NCI-H524 (cell line): Measurements from ENCODE around the gene SRD5A1.

ENCODE experiments used
- DNase-seq, 2 experiments: peaks; one replicate each; lab custom pipeline; 2025; lab: John Stamatoyannopoulos, UW

SRD5A1 gene

GRCh38 chr5:6604341-6604740 lies 28.9 kb upstream of the SRD5A1 start:
- DNase-seq = no peak

- no peak for DNase-seq
Observed at GRCh38 chr5:6604946-6605345, 28.3 kb upstream of the SRD5A1 start.

DNA sequence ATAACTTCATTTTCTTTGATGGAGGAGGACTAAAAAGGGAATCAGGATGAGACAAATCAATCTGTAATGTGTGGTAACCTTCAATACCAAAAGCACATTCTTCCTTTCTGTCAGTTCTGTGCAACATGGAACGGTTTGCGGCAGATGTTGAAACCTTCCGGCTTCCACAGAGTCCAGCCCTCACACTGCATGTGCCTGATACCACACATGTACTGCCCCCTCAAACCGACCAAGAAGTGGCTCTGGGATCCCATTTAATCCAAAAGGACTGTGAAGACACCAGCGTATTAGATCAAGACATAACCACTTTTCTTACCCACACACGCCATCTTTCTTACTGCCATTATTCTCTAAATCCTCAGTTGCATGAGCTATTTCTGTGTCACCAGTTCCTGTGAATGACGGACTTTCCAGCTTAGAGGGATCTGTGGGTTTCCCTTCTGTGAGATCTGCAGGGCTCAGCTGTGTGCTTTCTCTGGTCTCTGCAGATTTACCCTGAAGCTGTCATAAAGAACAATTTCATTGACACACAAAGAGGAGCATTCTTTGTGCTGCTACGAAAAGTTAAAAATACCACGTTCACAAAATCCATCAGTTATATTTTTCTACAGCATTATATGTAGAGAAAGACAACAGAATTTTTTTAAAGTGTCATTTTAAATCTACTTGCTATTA lies 26.2 kb upstream of the SRD5A1 start:
- DNase-seq = no peak

DNA sequence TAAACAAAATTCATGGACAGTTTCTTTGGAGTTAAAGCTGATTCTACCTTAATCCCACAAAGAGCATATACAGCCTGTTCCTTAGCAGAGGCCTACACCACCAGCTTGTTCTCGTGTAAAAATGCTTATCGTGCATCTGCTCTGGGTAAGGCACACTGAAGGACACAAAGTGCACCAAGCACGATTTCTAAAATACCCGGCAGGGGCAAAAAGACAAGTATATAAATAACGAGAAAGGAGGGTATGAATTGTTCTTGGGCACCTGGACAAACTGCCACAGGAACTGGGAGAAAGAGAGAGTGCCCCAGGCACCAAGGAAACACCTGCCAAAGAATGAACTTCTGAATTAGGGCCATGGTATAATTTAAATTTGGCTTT lies 25.7 kb upstream of the SRD5A1 start:
- no peak for DNase-seq

DNA sequence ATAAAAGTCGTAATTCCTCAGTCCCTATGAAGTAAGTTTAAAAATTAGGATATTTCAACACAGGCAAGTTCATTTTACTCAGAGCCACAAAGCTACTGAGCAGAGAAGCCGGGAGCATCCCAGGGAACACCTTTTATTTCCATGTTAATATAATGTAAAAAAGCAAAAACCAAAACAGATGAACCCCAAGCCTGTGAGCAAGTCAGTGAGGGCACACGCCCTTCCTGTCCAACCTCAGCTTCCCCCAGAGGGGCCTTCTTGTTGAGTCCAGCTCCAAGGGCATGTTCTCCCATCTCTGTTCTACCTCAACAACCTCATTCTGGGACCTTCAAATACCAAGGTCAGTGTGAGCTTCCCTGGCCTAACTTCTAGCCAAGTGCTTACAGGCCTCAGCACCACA lies 25.2 kb upstream of the SRD5A1 start:
- DNase-seq = no peak

DNA sequence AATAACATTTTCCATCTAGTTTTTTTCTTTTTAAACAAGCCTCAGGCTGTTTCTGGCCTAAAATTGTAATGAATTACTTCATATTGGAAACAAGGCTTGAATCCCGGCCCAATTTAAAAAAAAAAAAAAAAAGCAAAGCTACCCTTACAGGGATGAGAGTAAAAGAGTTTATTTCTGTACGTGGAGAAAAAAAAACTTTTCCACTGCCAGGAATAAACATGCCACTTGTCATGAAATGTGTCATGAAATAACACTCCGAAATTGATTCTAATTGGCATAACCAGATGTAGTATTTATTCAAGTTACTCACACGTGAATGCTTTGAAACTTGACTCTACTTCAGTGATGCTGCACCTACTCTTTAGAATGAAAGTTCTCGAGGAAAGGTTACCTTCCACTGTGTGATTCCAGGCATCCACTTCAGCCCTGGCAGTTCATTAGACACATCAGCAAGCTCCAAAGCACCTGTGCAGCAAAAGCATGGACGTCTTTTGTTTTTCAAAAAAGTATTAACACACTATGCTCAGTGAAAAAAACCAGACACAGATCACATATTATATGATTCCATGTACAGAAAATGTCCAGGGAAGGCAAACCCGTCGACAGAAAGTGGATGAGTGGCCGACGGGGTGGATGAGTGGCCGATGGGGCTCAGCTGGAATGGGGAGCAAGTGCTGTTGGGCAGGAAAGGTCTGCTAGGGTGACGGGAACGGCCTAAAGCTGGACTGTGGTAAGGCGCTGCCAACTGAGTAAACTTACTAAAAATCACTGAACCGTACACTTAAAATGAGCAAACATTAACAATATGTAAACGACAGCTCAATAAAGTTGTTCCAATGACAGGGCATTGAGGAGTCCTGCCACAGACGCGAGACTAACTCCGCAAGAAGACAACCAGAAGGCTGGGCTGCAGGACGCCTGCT lies 21.6 kb upstream of the SRD5A1 start:
- DNase-seq = no peak

GRCh38 chr5:6615034-6615815 lies 18.0 kb upstream of the SRD5A1 start:
- no peak for DNase-seq

DNA sequence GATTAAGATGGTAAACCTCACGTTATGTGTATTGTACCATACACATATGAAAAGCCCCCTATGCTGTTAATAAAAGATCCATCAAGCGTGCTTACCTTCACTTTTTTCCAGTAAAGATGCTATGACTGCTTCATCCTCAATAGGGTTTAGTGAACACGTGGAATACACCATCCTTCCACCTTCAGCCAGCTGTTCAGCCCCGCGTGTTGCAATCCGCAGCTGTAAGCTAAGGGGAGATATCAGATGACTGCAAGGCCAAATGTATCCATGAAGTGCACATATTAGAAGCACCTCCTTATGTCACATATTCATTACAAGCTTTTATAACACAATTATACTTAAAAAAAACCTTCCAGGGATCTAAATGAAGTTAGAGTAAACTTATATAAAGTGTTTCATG lies 16.6 kb upstream of the SRD5A1 start:
- DNase-seq = peak in 1 of 2 experiments; percentile 34

GRCh38 chr5:6623228-6623627 lies 10.0 kb upstream of the SRD5A1 start:
- DNase-seq = no peak

DNA sequence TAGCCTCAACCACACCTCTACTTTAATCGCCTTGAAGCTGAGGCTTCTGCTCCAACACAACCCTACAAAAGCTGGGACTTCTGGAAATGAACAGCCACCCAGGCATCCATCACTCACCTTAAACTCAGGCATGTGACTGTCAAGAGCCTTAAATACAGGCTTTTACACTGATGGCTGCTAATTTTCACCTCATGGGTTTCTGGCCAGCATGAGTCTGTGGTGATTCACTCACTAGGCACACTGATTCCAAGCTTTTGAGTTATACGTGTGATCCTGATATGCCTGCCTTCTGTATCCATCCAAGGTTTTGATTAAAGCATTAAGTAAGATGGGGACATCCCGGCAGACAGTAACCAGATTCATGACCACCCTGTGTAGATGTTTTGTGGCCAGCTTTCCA lies 9.3 kb upstream of the SRD5A1 start:
- no peak for DNase-seq

GRCh38 chr5:6626508-6626907 lies 6.7 kb upstream of the SRD5A1 start:
- no peak for DNase-seq

DNA sequence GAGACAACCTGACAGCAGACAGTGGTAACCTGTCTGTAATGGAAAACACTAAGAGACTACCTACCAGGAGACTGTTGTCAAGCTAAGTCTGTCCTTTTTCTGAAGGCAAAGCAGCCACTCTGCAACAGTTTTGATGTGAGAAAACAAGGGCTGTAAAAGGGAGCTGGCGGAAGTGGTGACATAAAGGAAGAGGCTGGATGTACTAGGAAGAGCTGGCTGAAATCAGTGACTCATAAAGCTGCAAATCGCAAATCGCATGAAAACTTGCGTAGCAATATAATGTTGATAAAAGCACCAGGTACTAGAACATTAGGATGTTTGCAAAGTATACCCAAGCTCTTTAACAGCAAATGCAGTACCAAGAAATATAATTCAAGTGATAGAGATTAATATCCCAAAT lies 1.8 kb upstream of the SRD5A1 start:
- no peak for DNase-seq

GRCh38 chr5:6632324-6632887 lies 834 bp upstream of the SRD5A1 start:
- peak; percentile 37 to 39 for DNase-seq

GRCh38 chr5:6633469-6634245 lies 417 bp downstream of the SRD5A1 start:
- peak; percentile 58 to 74 for DNase-seq

DNA sequence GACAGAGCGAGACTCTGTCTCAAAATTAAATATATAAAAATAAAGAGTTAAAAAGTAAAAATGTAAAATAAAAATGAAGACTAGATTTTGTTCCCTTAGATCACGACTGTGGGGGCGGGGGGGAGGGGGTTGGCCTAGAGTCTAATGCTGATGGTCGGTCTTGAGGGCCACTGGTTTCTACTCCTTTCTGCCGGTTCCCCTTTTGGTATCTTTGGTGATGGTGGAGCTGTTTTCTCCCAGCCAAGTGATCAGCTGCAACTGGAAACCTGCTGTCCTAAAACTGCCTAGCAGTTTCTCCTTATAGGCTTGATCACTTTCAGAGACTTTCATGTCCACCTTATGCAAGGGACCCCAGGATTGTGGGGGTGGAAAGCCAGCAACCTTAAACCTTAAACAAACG lies 1.1 kb downstream of the SRD5A1 start:
- peak; percentile 6 to 17 for DNase-seq

- no peak for DNase-seq
Observed at GRCh38 chr5:6634788-6635430, 1.7 kb downstream of the SRD5A1 start.

DNA sequence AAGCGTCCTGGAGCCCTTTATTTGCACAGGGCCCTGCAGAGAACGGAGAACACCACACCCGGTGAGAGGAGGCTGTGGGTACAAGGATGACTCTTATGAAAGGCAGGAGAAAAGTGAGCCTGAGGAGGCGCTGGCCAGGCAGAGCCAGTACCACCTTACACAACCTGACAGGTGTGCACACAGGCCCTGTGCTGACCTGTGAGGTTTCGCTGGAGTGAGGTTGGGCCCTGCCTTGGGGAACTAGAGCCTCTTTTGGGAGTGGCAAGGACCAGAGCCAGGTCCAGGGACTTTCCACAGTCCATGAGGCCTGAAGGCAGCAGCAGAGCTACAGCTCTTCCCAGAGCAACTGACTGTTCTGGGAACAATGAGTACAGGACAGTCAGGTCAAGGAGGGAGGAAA lies 3.1 kb downstream of the SRD5A1 start:
- no peak for DNase-seq

DNA sequence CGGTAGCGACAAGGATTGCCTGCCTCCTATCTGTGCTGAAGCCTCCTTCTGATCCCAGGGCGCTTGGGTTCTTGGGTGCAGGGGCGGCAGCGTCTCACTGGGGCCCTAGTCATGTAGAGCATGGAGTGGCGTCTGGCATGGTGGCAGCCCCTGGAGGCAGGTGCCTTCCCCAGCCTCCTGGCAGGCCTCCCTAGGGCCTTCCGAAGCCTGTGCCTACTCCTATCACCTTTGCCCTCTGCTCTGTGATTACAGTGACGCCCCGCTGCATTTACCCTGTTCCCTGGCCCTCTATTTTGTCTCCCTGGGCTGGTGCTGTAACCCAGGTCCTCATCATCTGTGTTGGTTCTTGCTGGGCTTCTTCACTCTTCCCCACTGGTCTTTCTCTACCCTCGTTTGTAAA lies 3.8 kb downstream of the SRD5A1 start:
- no peak for DNase-seq

GRCh38 chr5:6637590-6637989 lies 4.3 kb downstream of the SRD5A1 start:
- no peak for DNase-seq

GRCh38 chr5:6638236-6638635 lies 5.0 kb downstream of the SRD5A1 start:
- DNase-seq = no peak

DNA sequence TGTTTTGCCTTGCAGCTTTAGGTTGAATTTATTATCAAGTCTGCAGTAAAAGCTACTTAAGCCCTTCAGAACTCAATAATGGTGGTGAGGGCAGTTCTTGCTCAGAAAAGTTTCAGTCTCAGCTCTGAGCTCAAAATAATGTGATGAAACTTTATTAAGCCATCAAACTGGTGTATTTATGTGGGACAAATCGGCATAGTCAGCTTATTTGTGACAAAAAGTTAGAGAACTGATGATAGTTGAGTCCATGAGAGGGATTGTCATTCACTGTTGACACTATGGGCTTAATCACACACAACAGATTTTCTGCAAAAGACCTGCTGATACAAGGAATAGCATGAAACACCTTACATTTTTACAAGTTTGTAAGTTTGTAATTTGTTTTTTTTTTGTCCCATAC lies 9.4 kb downstream of the SRD5A1 start:
- DNase-seq = no peak
